Measurements from ENCODE around the gene ZFAND5. TPM values are rescaled to one million over a fixed set of nuclear protein-coding genes. Genes with fewer than 3 reads are reported as not detected.

The ZFAND5 gene
- total and polyA plus RNA-seq, 4 experiments from 2014 or later, result 49.3 to 148 (median 112) TPM

DNA sequence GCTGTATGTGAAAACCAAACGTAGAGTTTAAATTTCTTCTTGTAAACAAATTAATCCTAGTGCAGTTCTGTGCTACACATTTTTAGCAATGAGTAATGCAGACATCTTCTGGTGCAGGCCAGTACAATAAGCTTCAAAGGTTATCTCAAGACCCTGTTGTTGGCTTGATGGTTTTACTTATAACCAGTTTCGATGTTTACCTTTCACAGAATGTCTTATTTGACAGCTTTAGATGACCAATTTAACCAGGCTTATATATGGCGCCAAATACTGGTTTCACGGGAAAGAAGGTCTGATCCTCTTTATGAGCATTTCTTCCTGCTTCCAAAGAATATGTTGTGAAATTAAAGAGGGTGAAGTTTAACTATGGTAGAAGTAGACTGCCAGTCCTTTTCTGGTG lies 9.9 kb downstream of the ZFAND5 start:
- intact Hi-C loops (cut with micrococcal nuclease), result no loop called here
- Mint-ChIP-seq H3K4me1 (peaks cover 28 to 45% (median 37%) of the 10 kb centered on the region in 4 donors), H3K27me3 (no peaks in the 10 kb centered on the region), H3K9me3 (no peaks in the 10 kb centered on the region), H3K27ac (peak overlapping the region in 1 of 7 donors; percentile 41), H3K36me3 (peaks cover 55 to 80% of the 10 kb centered on the region in 2 donors), H3K4me3 (no peak overlapping the region)
- POLR2A ChIA-PET (ENCODE audit: partially characterized antibody), result no interaction called here
- H3K4me3 ChIP-seq (ENCODE audit: low read length in 2 of 2), result no peak overlapping the region
- H3K4me1 ChIP-seq (ENCODE audit: insufficient read depth, low read length), result peaks cover 26% of the 10 kb centered on the region
- DNase-seq, result no peak
- H3K36me3 ChIP-seq (ENCODE audit: insufficient read depth, low read length), result peaks cover 45% of the 10 kb centered on the region
- CTCF ChIA-PET (ENCODE audit: partially characterized antibody), result no interaction called here
- no peaks in the 10 kb centered on the region for H3K9me3 ChIP-seq (ENCODE audit: control insufficient read depth in 1 of 2, low read length in 2 of 2)
- H3K27ac ChIP-seq (ENCODE audit: low read depth, low read length), result no peak overlapping the region
- no peaks in the 10 kb centered on the region for H3K27me3 ChIP-seq (ENCODE audit: insufficient read depth, low read length)

DNA sequence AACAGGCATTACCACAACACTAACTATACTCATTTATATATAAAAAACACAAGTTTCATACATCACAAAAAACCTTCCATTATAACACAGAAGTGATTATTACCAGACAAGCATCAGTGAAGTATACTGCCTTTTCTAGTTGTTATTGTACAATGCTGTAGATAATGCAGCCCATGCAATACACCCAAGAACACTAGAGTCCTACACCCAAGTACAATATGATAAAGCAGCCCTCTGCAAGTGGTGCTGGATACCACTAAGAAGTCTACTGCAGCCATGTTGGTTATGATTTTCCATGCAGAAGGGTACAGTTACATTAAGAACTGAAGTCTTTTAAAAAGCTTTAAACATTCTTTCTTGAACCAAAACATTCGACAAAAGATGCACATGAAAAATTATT lies 10.3 kb downstream of the ZFAND5 start:
- Mint-ChIP-seq H3K36me3 (peaks cover 55 to 75% of the 10 kb centered on the region in 2 donors), H3K27ac (no peak overlapping the region), H3K4me1 (peaks cover 26 to 40% (median 34%) of the 10 kb centered on the region in 4 donors), H3K4me3 (no peak overlapping the region), H3K9me3 (no peaks in the 10 kb centered on the region), H3K27me3 (no peaks in the 10 kb centered on the region)
- Histone ChIP-seq H3K27me3 (ENCODE audit: insufficient read depth, low read length) (no peaks in the 10 kb centered on the region), H3K4me3 (ENCODE audit: low read length in 2 of 2) (no peak overlapping the region), H3K36me3 (ENCODE audit: insufficient read depth, low read length) (peaks cover 42% of the 10 kb centered on the region), H3K9me3 (ENCODE audit: control insufficient read depth in 1 of 2, low read length in 2 of 2) (no peaks in the 10 kb centered on the region), H3K27ac (ENCODE audit: low read depth, low read length) (no peak overlapping the region), H3K4me1 (ENCODE audit: insufficient read depth, low read length) (peaks cover 21% of the 10 kb centered on the region)
- ChIA-PET CTCF (ENCODE audit: partially characterized antibody) (no interaction called here), POLR2A (ENCODE audit: partially characterized antibody) (no interaction called here)
- intact Hi-C loops (cut with micrococcal nuclease), result no loop called here
- no peak for DNase-seq

DNA sequence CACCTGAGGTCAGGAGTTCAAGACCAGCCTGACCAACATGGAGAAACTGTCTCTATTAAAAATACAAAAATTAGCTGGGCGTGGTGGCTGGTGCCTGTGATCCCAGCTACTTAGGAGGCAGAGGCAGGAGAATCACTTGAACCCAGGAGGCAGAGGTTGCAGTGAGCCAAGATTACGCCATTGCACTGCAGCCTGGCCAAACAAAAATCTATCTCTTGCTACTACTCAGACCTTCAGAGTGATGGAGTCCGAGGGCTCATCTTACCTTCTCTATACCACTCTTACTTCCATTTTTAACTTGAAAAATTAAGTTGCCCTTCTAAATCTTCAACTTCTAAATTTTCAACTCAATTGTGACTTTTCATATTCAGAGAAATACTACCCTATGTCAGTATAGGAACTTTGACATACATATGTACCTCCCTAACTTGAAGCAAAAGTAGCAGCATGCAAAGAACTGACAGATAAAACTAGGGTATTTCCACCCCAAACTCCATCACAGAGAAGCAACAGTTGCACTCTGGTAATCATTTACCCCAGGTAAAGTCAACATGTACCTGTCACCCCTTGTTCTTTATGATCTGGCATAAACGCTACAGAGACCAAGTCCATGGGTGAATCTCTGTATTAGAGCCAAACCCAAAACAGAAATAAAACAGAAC lies 11.4 kb downstream of the ZFAND5 start:
- ChIA-PET CTCF (ENCODE audit: partially characterized antibody) (no interaction called here), POLR2A (ENCODE audit: partially characterized antibody) (no interaction called here)
- H3K4me1 ChIP-seq (ENCODE audit: insufficient read depth, low read length), result peaks cover 10% of the 10 kb centered on the region
- intact Hi-C loops (cut with micrococcal nuclease), result loop anchor here (1.0 kb wide), 1 partner anchor 10 kb away; no protein-coding TSS in a partner anchor
- no peaks in the 10 kb centered on the region for H3K9me3 ChIP-seq (ENCODE audit: control insufficient read depth in 1 of 2, low read length in 2 of 2)
- Mint-ChIP-seq H3K27me3 (no peaks in the 10 kb centered on the region), H3K4me3 (no peak overlapping the region), H3K36me3 (peaks cover 47 to 64% of the 10 kb centered on the region in 2 donors), H3K27ac (peak overlapping the region in 3 of 7 donors; percentile 35 to 57 (median 42)), H3K4me1 (peaks cover 19 to 30% (median 24%) of the 10 kb centered on the region in 4 donors), H3K9me3 (no peaks in the 10 kb centered on the region)
- DNase-seq, result no peak
- peaks cover 42% of the 10 kb centered on the region for H3K36me3 ChIP-seq (ENCODE audit: insufficient read depth, low read length)
- no peak overlapping the region for H3K4me3 ChIP-seq (ENCODE audit: low read length in 2 of 2)
- no peaks in the 10 kb centered on the region for H3K27me3 ChIP-seq (ENCODE audit: insufficient read depth, low read length)
- no peak overlapping the region for H3K27ac ChIP-seq (ENCODE audit: low read depth, low read length)

DNA sequence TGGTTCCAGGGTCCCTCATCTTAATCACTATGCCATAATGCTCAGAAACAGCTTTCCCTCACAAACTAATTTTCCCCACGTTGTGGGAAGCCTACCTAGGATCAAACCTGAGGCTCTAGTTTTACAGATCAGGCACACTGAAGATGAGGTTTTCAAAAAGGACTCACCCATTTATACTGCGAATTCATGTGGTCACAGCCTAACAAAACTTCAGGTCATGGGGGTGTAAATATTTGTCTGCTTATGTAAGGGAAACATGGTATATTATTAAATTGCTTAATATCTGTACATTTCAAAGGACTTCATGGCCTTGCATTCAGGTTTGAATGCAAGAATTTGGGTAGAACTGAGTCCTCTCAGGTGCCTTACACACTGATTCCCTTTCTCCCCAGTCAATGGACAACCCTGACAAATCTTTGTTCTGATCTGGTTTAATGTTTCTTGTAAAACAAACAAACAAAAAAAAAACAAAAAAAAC lies 12.1 kb downstream of the ZFAND5 start:
- no peaks in the 10 kb centered on the region for H3K9me3 Mint-ChIP-seq
- no peaks in the 10 kb centered on the region for H3K27me3 Mint-ChIP-seq
- no peak for DNase-seq
- Histone ChIP-seq H3K36me3 (ENCODE audit: insufficient read depth, low read length) (peaks cover 38% of the 10 kb centered on the region), H3K27me3 (ENCODE audit: insufficient read depth, low read length) (no peaks in the 10 kb centered on the region), H3K4me3 (ENCODE audit: low read length in 2 of 2) (no peak overlapping the region), H3K9me3 (ENCODE audit: control insufficient read depth in 1 of 2, low read length in 2 of 2) (no peaks in the 10 kb centered on the region), H3K4me1 (ENCODE audit: insufficient read depth, low read length) (peaks cover 4% of the 10 kb centered on the region), H3K27ac (ENCODE audit: low read depth, low read length) (no peak overlapping the region)
- intact Hi-C loops (cut with micrococcal nuclease), result loop anchor here (1.0 kb wide), 1 partner anchor 10 kb away; no protein-coding TSS in a partner anchor
- CTCF ChIA-PET (ENCODE audit: partially characterized antibody), result no interaction called here
- POLR2A ChIA-PET (ENCODE audit: partially characterized antibody), result interaction anchor here (2.4 kb wide), 1 partner anchor 12 kb away, joined by 9 read pairs; the partner anchor contains the start of gene ZFAND5
- H3K4me1 Mint-ChIP-seq, result peaks cover 15 to 24% (median 19%) of the 10 kb centered on the region in 4 donors
- H3K36me3 Mint-ChIP-seq, result peaks cover 43 to 58% of the 10 kb centered on the region in 2 donors
- H3K27ac Mint-ChIP-seq, result peak overlapping the region in 2 of 7 donors; percentile 2 to 35
- no peak overlapping the region for H3K4me3 Mint-ChIP-seq

DNA sequence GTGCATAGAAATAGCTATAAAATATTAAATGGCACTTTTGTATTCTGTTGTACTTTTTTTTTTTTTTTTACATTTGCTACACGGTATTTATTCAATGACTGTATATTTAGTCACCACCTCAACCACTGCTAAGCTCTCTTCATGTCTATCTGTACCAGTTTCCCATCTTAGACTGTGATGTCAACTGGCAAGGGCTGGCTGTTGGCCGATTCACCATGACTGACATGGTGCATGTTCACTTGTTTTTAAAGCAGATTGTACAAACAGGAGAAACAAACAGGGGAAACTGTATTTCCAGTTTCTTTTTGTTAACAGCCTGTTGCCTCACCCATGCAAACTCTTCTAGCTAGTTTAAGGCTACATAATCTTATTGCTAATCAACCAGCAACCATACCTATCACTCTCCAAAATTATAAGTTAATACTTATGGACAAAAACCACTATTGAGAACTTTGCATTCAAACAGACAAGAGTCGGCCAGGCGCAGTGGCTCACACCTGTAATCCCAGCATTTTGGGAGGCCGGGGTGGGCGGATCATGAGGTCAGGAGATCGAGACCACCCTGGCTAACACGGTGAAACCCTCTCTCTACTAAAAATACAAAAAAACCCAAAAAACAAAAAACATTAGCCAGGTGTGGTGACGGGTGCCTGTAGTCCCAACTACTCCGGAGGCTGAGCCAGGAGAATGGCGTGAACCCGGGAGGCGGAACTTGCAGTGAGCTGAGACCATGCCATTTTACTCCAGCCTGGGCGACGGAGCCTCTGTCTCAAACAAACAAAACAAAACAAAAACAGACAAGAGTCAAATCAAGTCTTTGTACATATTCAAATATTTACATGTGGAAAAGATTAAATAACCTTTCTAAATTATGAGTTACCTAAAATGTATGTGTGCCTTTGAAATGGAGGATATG lies 13.2 kb downstream of the ZFAND5 start:
- CTCF ChIA-PET (ENCODE audit: partially characterized antibody), result interaction anchor here (0.8 to 1.0 kb wide), 4 partner anchors 11 to 240 kb away, joined by 3 read pairs; no protein-coding TSS in a partner anchor
- no peaks in the 10 kb centered on the region for H3K9me3 ChIP-seq (ENCODE audit: control insufficient read depth in 1 of 2, low read length in 2 of 2)
- H3K4me1 Mint-ChIP-seq, result peaks cover 8 to 14% (median 10%) of the 10 kb centered on the region in 4 donors
- no peak overlapping the region for H3K4me3 Mint-ChIP-seq
- peak overlapping the region in 2 of 7 donors; percentile 46 to 68 for H3K27ac Mint-ChIP-seq
- no peaks in the 10 kb centered on the region for H3K27me3 ChIP-seq (ENCODE audit: insufficient read depth, low read length)
- peaks cover 29% of the 10 kb centered on the region for H3K36me3 ChIP-seq (ENCODE audit: insufficient read depth, low read length)
- DNase-seq, result no peak
- H3K36me3 Mint-ChIP-seq, result peaks cover 33 to 46% of the 10 kb centered on the region in 2 donors
- H3K27me3 Mint-ChIP-seq, result no peaks in the 10 kb centered on the region
- intact Hi-C loops (cut with micrococcal nuclease), result no loop called here
- POLR2A ChIA-PET (ENCODE audit: partially characterized antibody), result interaction anchor here (1.8 to 2.4 kb wide), 2 partner anchors 11 to 14 kb away, joined by 6 to 9 read pairs; partner anchors contain the start of gene ZFAND5
- no peak overlapping the region for H3K27ac ChIP-seq (ENCODE audit: low read depth, low read length)
- H3K9me3 Mint-ChIP-seq, result no peaks in the 10 kb centered on the region
- H3K4me1 ChIP-seq (ENCODE audit: insufficient read depth, low read length), result no peaks in the 10 kb centered on the region
- no peak overlapping the region for H3K4me3 ChIP-seq (ENCODE audit: low read length in 2 of 2)

DNA sequence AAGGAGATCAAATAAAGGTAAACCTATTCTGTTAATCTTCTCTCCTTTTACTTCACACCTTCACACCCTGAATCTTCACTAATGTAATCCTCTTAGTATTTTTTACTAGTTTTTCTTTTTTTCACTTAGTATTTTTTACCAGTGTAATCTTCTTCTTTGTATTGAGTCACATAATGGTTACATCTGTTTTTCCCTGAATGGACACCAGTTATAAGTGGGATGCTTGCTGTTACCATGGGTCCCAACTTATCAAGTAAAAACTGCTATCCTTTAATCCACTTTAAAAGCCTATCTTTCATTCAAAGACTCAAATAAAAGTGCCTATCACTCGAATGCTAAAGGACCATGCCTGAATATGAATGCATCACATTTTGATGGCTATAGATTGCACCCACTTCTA lies 15.1 kb downstream of the ZFAND5 start:
- Histone ChIP-seq H3K9me3 (ENCODE audit: control insufficient read depth in 1 of 2, low read length in 2 of 2) (no peaks in the 10 kb centered on the region), H3K27me3 (ENCODE audit: insufficient read depth, low read length) (no peaks in the 10 kb centered on the region), H3K4me3 (ENCODE audit: low read length in 2 of 2) (no peak overlapping the region), H3K4me1 (ENCODE audit: insufficient read depth, low read length) (no peaks in the 10 kb centered on the region), H3K27ac (ENCODE audit: low read depth, low read length) (no peak overlapping the region), H3K36me3 (ENCODE audit: insufficient read depth, low read length) (peaks cover 10% of the 10 kb centered on the region)
- ChIA-PET POLR2A (ENCODE audit: partially characterized antibody) (no interaction called here), CTCF (ENCODE audit: partially characterized antibody) (no interaction called here)
- Mint-ChIP-seq H3K4me3 (no peak overlapping the region), H3K27me3 (no peaks in the 10 kb centered on the region), H3K4me1 (peaks cover 0 to 4% (median under 1%) of the 10 kb centered on the region in 4 donors), H3K9me3 (no peaks in the 10 kb centered on the region), H3K36me3 (peaks cover 17 to 27% of the 10 kb centered on the region in 2 donors), H3K27ac (peak overlapping the region in 2 of 7 donors; percentile 32 to 58)
- intact Hi-C loops (cut with micrococcal nuclease), result no loop called here
- no peak for DNase-seq

DNA sequence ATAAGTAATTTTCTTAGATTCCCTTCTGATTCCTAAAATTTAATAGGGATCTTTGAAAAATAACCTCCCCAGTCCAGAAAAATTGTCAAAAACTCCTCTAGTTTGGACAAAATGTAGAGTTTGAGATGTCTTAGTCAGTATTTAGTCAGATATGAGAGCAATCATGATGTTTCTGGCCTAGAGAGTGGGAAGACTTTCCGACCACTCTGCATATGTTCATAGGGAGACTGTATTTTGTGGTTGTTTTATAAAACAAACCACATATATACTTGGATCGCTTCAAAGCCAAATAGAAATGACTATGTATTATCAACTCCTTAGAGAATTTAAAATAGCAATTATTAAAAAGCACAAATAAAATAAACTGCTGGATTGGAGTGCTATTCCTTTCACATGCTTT lies 15.8 kb downstream of the ZFAND5 start:
- Histone ChIP-seq H3K36me3 (ENCODE audit: insufficient read depth, low read length) (peaks cover 7% of the 10 kb centered on the region), H3K4me1 (ENCODE audit: insufficient read depth, low read length) (no peaks in the 10 kb centered on the region), H3K27ac (ENCODE audit: low read depth, low read length) (no peak overlapping the region), H3K4me3 (ENCODE audit: low read length in 2 of 2) (no peak overlapping the region), H3K9me3 (ENCODE audit: control insufficient read depth in 1 of 2, low read length in 2 of 2) (no peaks in the 10 kb centered on the region), H3K27me3 (ENCODE audit: insufficient read depth, low read length) (no peaks in the 10 kb centered on the region)
- Mint-ChIP-seq H3K27ac (peak overlapping the region in 1 of 7 donors; percentile 57), H3K4me1 (peaks cover 0 to 2% (median under 1%) of the 10 kb centered on the region in 4 donors), H3K4me3 (no peak overlapping the region), H3K27me3 (no peaks in the 10 kb centered on the region), H3K36me3 (peaks cover 11 to 21% of the 10 kb centered on the region in 2 donors), H3K9me3 (no peaks in the 10 kb centered on the region)
- CTCF ChIA-PET (ENCODE audit: partially characterized antibody), result no interaction called here
- POLR2A ChIA-PET (ENCODE audit: partially characterized antibody), result no interaction called here
- DNase-seq, result no peak
- intact Hi-C loops (cut with micrococcal nuclease), result no loop called here

Data from CD4-positive, alpha-beta memory T cell (primary cell).